ENCODE results near the gene KLF4.

GRCh38 chr9:107453479-107453878 lies 36.1 kb downstream of the KLF4 start:
- TF ChIP-seq CTCF (IDR thresholded peaks at IDR 0.05) (no peak), POLR2A (IDR thresholded peaks at IDR 0.05) (no peak)

All from testis (tissue), 2 donors.